HG02870 (cell line): ENCODE measurements around the gene AADACL4.

ENCODE experiments used
- ATAC-seq: cut with Tn5 transposase; IDR thresholded peaks from one replicate; pipeline ENCODE4 v1.9.1; 2021; ENCODE audit warnings: mild to moderate bottlenecking, moderate library complexity; ENCODE audit not compliant: unreplicated experiment

AADACL4 gene

DNA sequence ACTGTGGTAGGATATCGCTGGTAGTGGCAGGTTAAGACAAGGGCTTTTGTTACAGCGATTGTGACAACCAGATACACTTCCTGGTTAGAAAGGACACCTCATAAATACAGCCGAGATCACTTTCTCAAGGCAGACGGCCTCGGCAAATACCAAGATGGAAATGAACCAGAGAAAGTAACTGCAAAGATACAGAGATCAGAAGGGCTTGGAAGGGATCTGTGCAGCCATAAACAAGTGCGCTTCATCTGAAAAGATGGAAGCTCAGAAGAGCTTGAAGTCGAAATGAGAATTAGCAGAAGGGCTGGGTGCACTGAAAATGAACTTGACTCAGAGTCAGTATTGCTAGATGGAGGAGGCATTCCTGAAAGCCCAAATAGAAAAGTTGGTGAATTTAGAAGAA is 32.9 kb upstream of the AADACL4 start:
- ATAC-seq = no peak

DNA sequence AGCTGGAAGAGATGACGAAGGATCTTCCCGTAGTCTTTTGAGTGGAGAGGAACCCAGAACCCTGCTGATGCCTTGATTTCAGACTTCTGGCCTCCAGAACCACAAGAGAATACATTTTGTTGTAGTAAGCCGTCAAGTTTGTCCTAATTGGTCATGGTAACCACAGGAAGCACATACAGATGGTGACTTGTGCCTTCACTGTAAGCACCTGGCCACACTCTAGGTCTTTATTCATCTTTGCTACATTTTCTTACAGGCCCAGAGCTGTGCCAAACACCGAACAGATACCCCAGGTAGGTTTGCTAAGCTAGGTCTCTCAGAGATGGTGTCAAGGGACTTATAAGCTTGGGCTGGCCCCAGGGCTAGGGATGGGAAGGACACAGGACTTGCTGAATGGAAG is 30.7 kb upstream of the AADACL4 start:
- ATAC-seq = no peak

GRCh38 chr1:12614402-12615158 is 29.3 kb upstream of the AADACL4 start:
- no peak for ATAC-seq

GRCh38 chr1:12615159-12615864 is 28.6 kb upstream of the AADACL4 start:
- ATAC-seq = no peak

DNA sequence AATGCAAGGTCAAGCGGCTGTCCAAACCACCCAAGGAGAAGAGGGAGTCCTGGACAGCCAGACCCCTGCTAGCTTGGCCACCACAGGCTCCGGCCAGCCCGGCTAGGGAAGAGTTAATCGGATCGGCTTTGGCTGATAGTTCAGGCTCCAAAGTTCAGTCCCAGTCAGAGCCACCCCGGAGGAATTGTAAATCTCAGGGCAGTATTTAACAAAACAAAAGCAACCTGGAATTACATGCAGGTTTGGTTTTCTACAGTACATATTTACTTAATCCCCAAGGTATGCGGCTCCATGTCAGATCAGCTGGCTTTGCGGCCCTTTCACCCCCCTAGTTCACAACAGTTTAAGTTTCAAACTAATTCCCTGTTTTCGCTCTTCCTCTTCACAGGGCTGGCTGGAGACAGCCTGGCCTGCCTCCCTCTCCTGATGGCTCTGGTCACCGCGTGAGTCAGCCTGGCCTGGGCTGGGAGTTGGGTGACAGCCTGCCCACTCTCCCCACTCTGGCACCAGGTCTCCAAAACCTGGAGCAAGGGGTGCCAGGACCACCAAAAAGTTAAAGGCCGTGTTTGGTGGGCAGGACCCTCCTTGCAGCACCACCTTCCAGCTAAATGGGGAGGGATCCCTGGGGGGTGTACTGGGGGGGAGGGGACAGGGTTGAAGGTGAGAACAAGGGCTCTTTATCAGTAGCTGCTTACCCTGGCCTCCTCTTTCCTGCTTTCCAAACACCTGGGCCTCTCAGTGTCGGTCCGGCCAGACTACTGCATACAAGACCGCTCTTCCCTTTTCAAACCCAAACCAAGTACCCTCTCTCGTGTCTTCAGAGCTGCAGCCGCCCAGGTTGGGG is 27.8 kb upstream of the AADACL4 start:
- ATAC-seq = no peak

- ATAC-seq = no peak
These were observed 27.0 kb upstream of the AADACL4 start for GRCh38 chr1:12616709-12617373.

GRCh38 chr1:12617511-12617900 is 26.4 kb upstream of the AADACL4 start:
- ATAC-seq = no peak

DNA sequence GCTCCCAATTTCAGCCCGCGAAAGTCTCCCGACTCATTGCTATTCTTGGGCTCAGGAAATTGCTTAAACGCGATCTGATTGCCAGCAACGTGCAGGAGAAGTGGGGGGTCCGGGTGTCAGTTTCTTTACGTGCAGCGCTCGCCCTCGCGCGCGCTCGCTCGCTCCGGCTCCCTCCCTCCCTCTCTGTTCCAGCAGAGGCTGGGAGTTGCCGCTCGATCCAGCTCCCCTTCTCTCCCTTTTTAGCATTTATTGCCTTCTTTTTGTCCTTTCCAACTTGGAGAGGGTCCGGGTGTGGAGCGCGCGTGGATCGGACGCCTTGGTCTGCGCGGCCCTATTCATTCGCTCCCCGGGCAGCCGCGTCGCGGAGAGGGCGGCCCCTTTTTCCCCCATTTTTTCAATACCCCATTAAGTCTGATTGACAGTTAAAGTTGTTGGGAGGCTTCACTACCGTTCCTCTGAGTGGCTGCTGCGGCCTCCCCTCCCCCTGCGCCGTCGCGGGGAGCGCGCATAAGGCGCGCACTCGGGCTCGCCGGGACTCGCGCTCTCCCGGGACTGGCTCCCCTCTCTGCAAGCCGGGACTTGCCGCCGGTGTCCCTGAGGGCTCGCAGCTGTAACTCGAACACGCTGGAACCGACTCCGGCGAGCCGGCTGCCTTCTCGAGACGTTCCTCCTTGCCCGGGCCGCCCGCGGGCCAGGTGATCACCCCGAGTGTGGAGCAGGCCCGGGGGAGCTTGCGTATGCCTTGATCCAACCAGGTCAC is 25.8 kb upstream of the AADACL4 start, which contains the start of gene DHRS3:
Gene DHRS3 (minus strand): TSS at position 310 of the 760 bp plus-strand sequence. CDS start 862 bp downstream, outside the sequence.
- no peak for ATAC-seq

GRCh38 chr1:12618661-12618964 is 25.3 kb upstream of the AADACL4 start:
- ATAC-seq = no peak

- no peak for ATAC-seq
These were observed 24.7 kb upstream of the AADACL4 start for GRCh38 chr1:12618965-12619791.

DNA sequence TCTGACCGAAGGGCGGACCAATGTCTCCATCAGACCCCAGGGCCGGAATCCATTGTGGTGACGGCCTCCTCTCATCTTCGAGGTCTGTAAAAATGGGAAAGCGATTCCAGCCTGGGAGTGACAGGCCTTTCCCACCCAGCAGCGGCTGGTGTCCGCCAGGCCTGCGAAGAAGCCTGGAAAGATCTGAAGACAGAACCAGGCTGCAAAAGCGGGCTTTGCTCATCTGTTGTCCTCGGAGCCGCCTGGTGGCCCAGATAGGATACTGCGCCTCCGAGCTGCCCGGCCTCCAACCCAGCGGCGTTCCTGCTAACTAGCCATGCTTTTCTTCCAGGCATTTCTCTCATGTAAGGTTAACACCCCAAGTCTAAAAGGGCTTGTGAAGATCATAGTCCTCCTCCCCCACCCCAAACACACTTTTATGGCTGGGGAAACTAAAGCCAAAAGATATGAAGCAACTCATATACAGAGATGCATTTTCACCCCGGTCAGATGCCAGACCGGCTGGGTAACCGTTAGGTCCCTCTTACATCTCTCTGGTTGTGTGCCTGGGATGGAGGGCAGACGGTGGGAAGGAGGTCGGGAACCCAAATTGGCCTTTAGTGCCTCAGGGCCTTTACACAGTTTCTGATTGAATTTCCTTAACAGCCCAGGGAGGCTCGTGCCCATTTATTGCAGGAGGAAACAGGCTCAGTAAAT is 23.9 kb upstream of the AADACL4 start:
- ATAC-seq = no peak

DNA sequence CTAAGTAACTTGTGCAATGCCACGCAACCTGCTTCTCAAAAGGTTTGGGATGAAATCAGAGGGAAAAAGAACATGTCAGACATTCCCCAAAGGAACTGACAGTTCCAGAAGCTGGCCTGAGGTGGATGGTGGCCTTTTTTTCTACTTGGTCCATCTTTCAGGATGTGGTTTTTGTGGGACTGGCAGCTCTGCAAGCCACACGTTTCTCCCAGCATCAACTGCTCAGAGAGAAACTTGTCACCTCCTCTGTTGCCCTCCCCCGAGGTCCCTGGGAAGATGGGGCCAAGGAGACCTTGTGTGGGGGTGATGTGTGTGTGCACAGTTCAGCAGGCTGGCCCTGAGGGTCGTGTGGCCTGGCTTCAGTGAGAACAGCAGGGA is 23.4 kb upstream of the AADACL4 start:
- ATAC-seq = no peak

- no peak for ATAC-seq
These were observed 23.0 kb upstream of the AADACL4 start for GRCh38 chr1:12620931-12621330.

DNA sequence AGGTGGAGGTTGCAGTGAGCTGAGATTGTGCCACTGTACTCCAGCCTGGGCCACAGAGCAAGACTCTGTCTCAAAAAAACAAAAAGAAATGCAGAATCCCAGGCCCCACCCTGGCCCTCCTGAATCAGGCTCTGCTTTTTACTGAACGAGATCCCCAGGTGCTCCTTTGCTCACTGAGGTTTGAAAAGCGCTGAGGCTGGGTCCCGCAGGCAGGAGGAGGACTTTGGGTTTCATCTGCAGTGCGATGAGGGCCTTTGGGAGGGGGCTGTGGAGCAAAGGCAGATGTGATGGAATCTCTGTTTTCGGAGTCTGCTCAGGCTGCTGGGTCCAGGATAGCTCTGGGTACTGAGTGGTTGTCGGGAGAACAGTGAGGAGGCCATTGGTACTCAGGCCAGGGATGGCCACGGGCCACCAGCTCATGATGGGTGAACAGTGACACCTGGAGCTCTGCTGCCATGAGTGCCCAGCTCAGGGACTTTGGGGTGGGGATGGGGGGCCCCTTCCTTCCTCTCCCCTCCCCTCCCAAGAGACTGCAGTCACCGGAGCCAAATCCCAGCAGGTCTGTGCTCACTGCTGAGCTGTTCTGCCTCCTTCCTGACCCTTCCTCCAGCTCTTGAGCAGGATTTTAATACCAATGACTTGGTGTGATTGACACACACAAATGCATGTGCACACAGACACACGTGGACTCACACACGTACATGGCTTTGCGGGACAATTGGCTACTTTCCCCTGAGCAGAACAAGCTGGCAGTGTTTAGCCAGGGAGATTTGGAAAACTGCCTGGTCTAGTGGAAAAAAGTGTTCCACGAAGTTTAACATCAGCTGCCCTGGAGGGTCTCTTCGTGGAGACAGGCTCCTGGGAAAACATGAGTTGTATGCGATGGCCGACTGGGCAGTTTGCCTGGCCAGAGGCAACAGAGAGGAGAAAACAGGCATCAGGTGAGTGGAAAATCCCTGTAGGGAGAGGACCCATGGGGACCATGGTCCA is 22.2 kb upstream of the AADACL4 start:
- no peak for ATAC-seq

- ATAC-seq = no peak
These were observed 21.4 kb upstream of the AADACL4 start for GRCh38 chr1:12622506-12622905.

- ATAC-seq = no peak
These were observed 18.6 kb upstream of the AADACL4 start for GRCh38 chr1:12625276-12625675.

DNA sequence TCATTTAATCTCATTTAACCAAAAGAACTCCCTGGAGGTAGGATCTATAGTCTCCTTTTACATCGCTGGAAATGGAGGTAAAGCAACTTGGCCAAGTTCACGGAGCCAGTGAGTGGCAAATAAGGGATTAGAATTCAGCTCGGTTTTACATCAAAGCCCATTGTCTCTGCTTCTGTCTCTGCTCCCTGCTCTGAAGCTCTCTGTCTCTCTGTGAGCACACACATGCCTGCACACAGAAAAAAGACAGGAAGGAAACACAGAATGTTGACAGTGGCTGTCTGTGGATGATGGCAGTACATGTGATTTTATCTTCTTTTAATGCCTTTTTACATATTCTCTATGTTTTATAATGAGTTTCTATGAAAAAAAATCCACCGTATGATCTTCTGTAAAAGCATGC is 17.0 kb upstream of the AADACL4 start:
- no peak for ATAC-seq

GRCh38 chr1:12627296-12627695 is 16.6 kb upstream of the AADACL4 start:
- ATAC-seq = no peak
